ENCODE data around the gene UBALD2. TPM values are rescaled to one million over a fixed set of nuclear protein-coding genes. Genes with fewer than 3 reads are reported as not detected.

UBALD2 gene
- polyA plus RNA-seq, 3 donors: 1.4 to 88.6 (median 2.2) TPM

- no peaks in the 10 kb centered on the region for H3K9me3 Mint-ChIP-seq
- no peak overlapping the region for H3K4me3 Mint-ChIP-seq
Measured at GRCh38 chr17:76280650-76281049, 15.5 kb downstream of the UBALD2 start.

GRCh38 chr17:76281573-76282371 is 16.6 kb downstream of the UBALD2 start:
- Mint-ChIP-seq H3K27me3 (ENCODE audit: low read depth in 3 of 3) (peaks cover 2 to 5% (median 3%) of the 10 kb centered on the region in 3 donors), H3K36me3 (no peaks in the 10 kb centered on the region), H3K4me3 (no peak overlapping the region), H3K9me3 (no peaks in the 10 kb centered on the region), H3K27ac (no peak overlapping the region), H3K4me1 (peaks cover 2% of the 10 kb centered on the region)
- no peak overlapping the region for H2AFZ ChIP-seq (ENCODE audit: insufficient read depth, low read depth, low read length, poor library complexity, severe bottlenecking)
- no peak overlapping the region for H3K4me3 ChIP-seq (replicated peaks in 1 of 3; ENCODE audit: low read depth in 2 of 3, low read length in 3 of 3)
- 97% methylated on average over 23 of the region's 23 CpGs for WGBS (ENCODE audit: insufficient coverage)
- no peaks in the 10 kb centered on the region for H4K20me1 ChIP-seq (ENCODE audit: insufficient read depth, low read length)
- TF ChIP-seq CTCF (IDR thresholded peaks at IDR 0.05): no peak
- H3K4me2 ChIP-seq (replicated peaks; ENCODE audit: extremely low read depth, low read length, poor library complexity, severe bottlenecking): no peak overlapping the region
- no peak for DNase-seq
- H3K27ac ChIP-seq (ENCODE audit: low read depth in 1 of 2, low read length in 2 of 2): no peak overlapping the region
- intact Hi-C loops (cut with micrococcal nuclease): no loop called here
- H3K4me1 ChIP-seq (ENCODE audit: control insufficient read depth in 1 of 2, insufficient read depth in 2 of 2, low read length in 2 of 2): no peaks in the 10 kb centered on the region
- no peaks in the 10 kb centered on the region for H3K9me3 ChIP-seq (replicated peaks in 1 of 2; ENCODE audit: control insufficient read depth in 1 of 2, insufficient read depth in 1 of 2, low read length in 2 of 2)
- H3K79me2 ChIP-seq (ENCODE audit: insufficient read depth, low read length): no peaks in the 10 kb centered on the region
- no peaks in the 10 kb centered on the region for H3K36me3 ChIP-seq (replicated peaks in 1 of 2; ENCODE audit: control insufficient read depth in 1 of 2, insufficient read depth in 2 of 2, low read length in 2 of 2)
- H3K27me3 ChIP-seq (ENCODE audit: control insufficient read depth in 2 of 2, insufficient read depth in 2 of 2, low read length in 2 of 2): no peaks in the 10 kb centered on the region
- H3K9ac ChIP-seq (ENCODE audit: insufficient read depth, low read length, poor library complexity, severe bottlenecking): no peak overlapping the region

More at GRCh38 chr17:76280650-76281049, 15.5 kb downstream of the UBALD2 start:
- intact Hi-C loops (cut with micrococcal nuclease): no loop called here
- Histone ChIP-seq H3K27ac (ENCODE audit: low read depth in 1 of 2, low read length in 2 of 2) (no peak overlapping the region), H3K9ac (ENCODE audit: insufficient read depth, low read length, poor library complexity, severe bottlenecking) (no peak overlapping the region), H4K20me1 (ENCODE audit: insufficient read depth, low read length) (no peaks in the 10 kb centered on the region), H3K27me3 (ENCODE audit: control insufficient read depth in 2 of 2, insufficient read depth in 2 of 2, low read length in 2 of 2) (no peaks in the 10 kb centered on the region), H3K36me3 (replicated peaks in 1 of 2; ENCODE audit: control insufficient read depth in 1 of 2, insufficient read depth in 2 of 2, low read length in 2 of 2) (no peaks in the 10 kb centered on the region), H3K4me2 (replicated peaks; ENCODE audit: extremely low read depth, low read length, poor library complexity, severe bottlenecking) (no peak overlapping the region), H2AFZ (ENCODE audit: insufficient read depth, low read depth, low read length, poor library complexity, severe bottlenecking) (no peak overlapping the region), H3K4me3 (replicated peaks in 1 of 3; ENCODE audit: low read depth in 2 of 3, low read length in 3 of 3) (no peak overlapping the region), H3K79me2 (ENCODE audit: insufficient read depth, low read length) (no peaks in the 10 kb centered on the region), H3K9me3 (replicated peaks in 1 of 2; ENCODE audit: control insufficient read depth in 1 of 2, insufficient read depth in 1 of 2, low read length in 2 of 2) (no peaks in the 10 kb centered on the region), H3K4me1 (ENCODE audit: control insufficient read depth in 1 of 2, insufficient read depth in 2 of 2, low read length in 2 of 2) (no peaks in the 10 kb centered on the region)
- no peaks in the 10 kb centered on the region for H3K36me3 Mint-ChIP-seq
- H3K27ac Mint-ChIP-seq: no peak overlapping the region
- WGBS (ENCODE audit: insufficient coverage): 97% methylated on average over 12 of the region's 15 CpGs
- peaks cover 3 to 5% (median 5%) of the 10 kb centered on the region in 3 donors for H3K27me3 Mint-ChIP-seq (ENCODE audit: low read depth in 3 of 3)
- peaks cover 5% of the 10 kb centered on the region for H3K4me1 Mint-ChIP-seq
- DNase-seq: no peak
- no peak for TF ChIP-seq CTCF (IDR thresholded peaks at IDR 0.05)

Data from CD14-positive monocyte (primary cell).